ENCODE data around the gene C1QL1. TPM values are rescaled to one million over a fixed set of nuclear protein-coding genes. Genes with fewer than 3 reads are reported as not detected.

The C1QL1 gene
- total and polyA plus RNA-seq, 9 of the 15 experiments (the other 6 are each of a cell fraction or from before 2014, with no cell fraction given) = 0.07 to 0.12 (median 0.09) TPM; not detected in 6

DNA sequence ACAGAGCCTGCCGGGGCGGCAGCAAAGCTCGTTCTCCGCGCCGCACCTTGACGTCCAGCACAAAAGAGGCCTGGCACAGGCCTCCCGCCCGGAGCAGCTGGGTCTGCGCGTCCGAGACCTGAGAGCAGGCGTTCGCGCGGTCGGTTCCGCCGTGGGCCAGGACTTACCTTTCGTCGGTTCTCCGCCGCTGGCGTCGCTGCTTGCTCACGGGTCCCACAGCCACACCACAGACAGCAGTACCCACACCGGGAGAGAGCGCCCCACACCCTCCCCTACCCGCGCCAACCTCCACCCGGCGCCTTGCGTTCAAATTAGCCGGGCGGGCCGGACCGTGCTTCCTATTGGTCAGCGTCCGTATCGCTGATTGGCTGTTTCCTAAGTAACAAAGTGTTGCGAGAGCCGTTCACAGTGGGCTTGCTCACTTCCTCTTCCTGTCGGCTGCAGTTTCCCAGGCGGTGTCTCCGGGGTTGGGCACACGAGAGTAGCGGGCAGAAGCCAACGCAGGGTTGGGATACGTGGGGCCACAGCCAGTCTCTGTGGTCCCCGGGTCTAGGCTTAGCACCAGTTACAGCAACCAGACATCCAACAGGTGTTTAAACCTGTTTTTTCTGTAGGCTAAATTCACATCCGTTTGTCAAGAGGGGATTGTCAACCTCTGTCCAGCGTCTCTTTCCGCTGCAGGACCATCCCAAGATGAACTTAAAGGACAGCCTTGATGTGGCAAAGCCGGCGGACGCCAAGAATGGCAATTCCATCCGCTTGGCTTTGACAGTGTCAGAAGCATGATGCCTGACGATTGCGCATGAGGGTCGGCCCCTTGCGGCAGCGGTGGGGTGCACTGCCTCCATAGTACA is 20.4 kb downstream of the C1QL1 start, which contains the start of gene KIF18B (continued):
- TF ChIP-seq ZNF639 (CRISPR knock-in tag; conservative IDR thresholded peaks at IDR 0.05 in 1 of 2, IDR thresholded peaks at IDR 0.05 in 1 of 2) (no peak; a peak in 1 of 4 replicates), PREB (CRISPR knock-in tag; IDR thresholded peaks at IDR 0.05) (no peak), ELF1 (tag; IDR thresholded peaks at IDR 0.05) (peak; percentile 91), ID3 (CRISPR knock-in tag; IDR thresholded peaks at IDR 0.05) (no peak), ID3 (tag; IDR thresholded peaks at IDR 0.05) (peak; percentile 32; the same call in 1 of the 2 replicates), FOXP1 (CRISPR knock-in tag; IDR thresholded peaks at IDR 0.05) (peak; percentile 50), GTF2E2 (tag; IDR thresholded peaks at IDR 0.05) (peak; percentile 58; the same call in 1 of the 2 replicates), NFIX (CRISPR knock-in tag; IDR thresholded peaks at IDR 0.05; ENCODE audit: low read depth) (no peak), ZNF668 (CRISPR knock-in tag; IDR thresholded peaks at IDR 0.05) (0 out of 2 replicates have a peak, but pooled peaks have one; percentile 18), ELF4 (CRISPR knock-in tag; IDR thresholded peaks at IDR 0.05) (peak; percentile 88)
- TF ChIP-seq, protein P1, sequence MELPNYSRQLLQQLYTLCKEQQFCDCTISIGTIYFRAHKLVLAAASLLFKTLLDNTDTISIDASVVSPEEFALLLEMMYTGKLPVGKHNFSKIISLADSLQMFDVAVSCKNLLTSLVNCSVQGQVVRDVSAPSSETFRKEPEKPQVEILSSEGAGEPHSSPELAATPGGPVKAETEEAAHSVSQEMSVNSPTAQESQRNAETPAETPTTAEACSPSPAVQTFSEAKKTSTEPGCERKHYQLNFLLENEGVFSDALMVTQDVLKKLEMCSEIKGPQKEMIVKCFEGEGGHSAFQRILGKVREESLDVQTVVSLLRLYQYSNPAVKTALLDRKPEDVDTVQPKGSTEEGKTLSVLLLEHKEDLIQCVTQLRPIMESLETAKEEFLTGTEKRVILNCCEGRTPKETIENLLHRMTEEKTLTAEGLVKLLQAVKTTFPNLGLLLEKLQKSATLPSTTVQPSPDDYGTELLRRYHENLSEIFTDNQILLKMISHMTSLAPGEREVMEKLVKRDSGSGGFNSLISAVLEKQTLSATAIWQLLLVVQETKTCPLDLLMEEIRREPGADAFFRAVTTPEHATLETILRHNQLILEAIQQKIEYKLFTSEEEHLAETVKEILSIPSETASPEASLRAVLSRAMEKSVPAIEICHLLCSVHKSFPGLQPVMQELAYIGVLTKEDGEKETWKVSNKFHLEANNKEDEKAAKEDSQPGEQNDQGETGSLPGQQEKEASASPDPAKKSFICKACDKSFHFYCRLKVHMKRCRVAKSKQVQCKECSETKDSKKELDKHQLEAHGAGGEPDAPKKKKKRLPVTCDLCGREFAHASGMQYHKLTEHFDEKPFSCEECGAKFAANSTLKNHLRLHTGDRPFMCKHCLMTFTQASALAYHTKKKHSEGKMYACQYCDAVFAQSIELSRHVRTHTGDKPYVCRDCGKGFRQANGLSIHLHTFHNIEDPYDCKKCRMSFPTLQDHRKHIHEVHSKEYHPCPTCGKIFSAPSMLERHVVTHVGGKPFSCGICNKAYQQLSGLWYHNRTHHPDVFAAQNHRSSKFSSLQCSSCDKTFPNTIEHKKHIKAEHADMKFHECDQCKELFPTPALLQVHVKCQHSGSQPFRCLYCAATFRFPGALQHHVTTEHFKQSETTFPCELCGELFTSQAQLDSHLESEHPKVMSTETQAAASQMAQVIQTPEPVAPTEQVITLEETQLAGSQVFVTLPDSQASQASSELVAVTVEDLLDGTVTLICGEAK (IDR thresholded peaks at IDR 0.05) = peak; percentile 89
- TF ChIP-seq, protein P1 (CRISPR knock-in tag; IDR thresholded peaks at IDR 0.05) = no peak

Data from K562 (cell line).